ENCODE measurements around the gene MEGF11. TPM values are rescaled to one million over a fixed set of nuclear protein-coding genes. Genes with fewer than 3 reads are reported as not detected.

MEGF11 gene
- total RNA-seq, 1 experiment from 2014 or later = 0.09 TPM

GRCh38 chr15:65969865-65970816 is 283.4 kb downstream of the MEGF11 start:
- Mint-ChIP-seq H3K27me3 (ENCODE audit: unreplicated experiment) (peaks cover 18% of the 10 kb centered on the region), H3K36me3 (ENCODE audit: insufficient read depth, unreplicated experiment) (peaks cover 6% of the 10 kb centered on the region), H3K27ac (ENCODE audit: unreplicated experiment) (peak overlapping the region; percentile 91), H3K4me3 (ENCODE audit: low read depth, unreplicated experiment) (no peak overlapping the region), H3K4me1 (ENCODE audit: low read depth, unreplicated experiment) (peaks cover 27% of the 10 kb centered on the region), H3K9me3 (ENCODE audit: low read depth, unreplicated experiment) (peaks cover 4% of the 10 kb centered on the region)
- no TSS peak for BruUV-seq (replicated peaks)
- intact Hi-C loops (cut with micrococcal nuclease; ENCODE audit: unreplicated experiment) = no loop called here
- CTCF ChIA-PET = interaction anchor here (1.0 kb wide), 1 partner anchor 30 kb away, joined by 3 read pairs; no protein-coding TSS in a partner anchor
- no peak for DNase-seq
- TF ChIP-seq CTCF (IDR thresholded peaks at IDR 0.05; ENCODE audit: unreplicated experiment) = no peak

- H3K27me3 Mint-ChIP-seq (ENCODE audit: unreplicated experiment) = peaks cover 18% of the 10 kb centered on the region
- H3K36me3 Mint-ChIP-seq (ENCODE audit: insufficient read depth, unreplicated experiment) = peaks cover 6% of the 10 kb centered on the region
- DNase-seq = no peak
- intact Hi-C loops (cut with micrococcal nuclease; ENCODE audit: unreplicated experiment) = no loop called here
- no peak overlapping the region for H3K27ac Mint-ChIP-seq (ENCODE audit: unreplicated experiment)
- H3K4me1 Mint-ChIP-seq (ENCODE audit: low read depth, unreplicated experiment) = peaks cover 27% of the 10 kb centered on the region
- CTCF ChIA-PET = no interaction called here
- H3K4me3 Mint-ChIP-seq (ENCODE audit: low read depth, unreplicated experiment) = no peak overlapping the region
- BruUV-seq (replicated peaks) = no TSS peak
- H3K9me3 Mint-ChIP-seq (ENCODE audit: low read depth, unreplicated experiment) = peaks cover 4% of the 10 kb centered on the region
- TF ChIP-seq CTCF (IDR thresholded peaks at IDR 0.05; ENCODE audit: unreplicated experiment) = no peak
Measured at GRCh38 chr15:65968511-65968910, 285.0 kb downstream of the MEGF11 start.

- DNase-seq = no peak
- Mint-ChIP-seq H3K27ac (ENCODE audit: unreplicated experiment) (no peak overlapping the region), H3K9me3 (ENCODE audit: low read depth, unreplicated experiment) (no peaks in the 10 kb centered on the region), H3K36me3 (ENCODE audit: insufficient read depth, unreplicated experiment) (no peaks in the 10 kb centered on the region), H3K4me1 (ENCODE audit: low read depth, unreplicated experiment) (peaks cover 12% of the 10 kb centered on the region), H3K27me3 (ENCODE audit: unreplicated experiment) (peaks cover 18% of the 10 kb centered on the region), H3K4me3 (ENCODE audit: low read depth, unreplicated experiment) (no peak overlapping the region)
- TF ChIP-seq CTCF (IDR thresholded peaks at IDR 0.05; ENCODE audit: unreplicated experiment) = no peak
- intact Hi-C loops (cut with micrococcal nuclease; ENCODE audit: unreplicated experiment) = no loop called here
- no TSS peak for BruUV-seq (replicated peaks)
- CTCF ChIA-PET = no interaction called here
Measured at GRCh38 chr15:65964792-65965433, 288.6 kb downstream of the MEGF11 start.

- H3K4me3 Mint-ChIP-seq (ENCODE audit: low read depth, unreplicated experiment) = no peak overlapping the region
- no peaks in the 10 kb centered on the region for H3K36me3 Mint-ChIP-seq (ENCODE audit: insufficient read depth, unreplicated experiment)
- TF ChIP-seq CTCF (IDR thresholded peaks at IDR 0.05; ENCODE audit: unreplicated experiment) = no peak
- DNase-seq = no peak
- H3K4me1 Mint-ChIP-seq (ENCODE audit: low read depth, unreplicated experiment) = peaks cover 8% of the 10 kb centered on the region
- CTCF ChIA-PET = no interaction called here
- intact Hi-C loops (cut with micrococcal nuclease; ENCODE audit: unreplicated experiment) = loop anchor here (2.0 kb wide), 1 partner anchor 47 kb away; no protein-coding TSS in a partner anchor
- no TSS peak for BruUV-seq (replicated peaks)
- no peaks in the 10 kb centered on the region for H3K9me3 Mint-ChIP-seq (ENCODE audit: low read depth, unreplicated experiment)
- H3K27ac Mint-ChIP-seq (ENCODE audit: unreplicated experiment) = no peak overlapping the region
- peaks cover 18% of the 10 kb centered on the region for H3K27me3 Mint-ChIP-seq (ENCODE audit: unreplicated experiment)
Measured at GRCh38 chr15:65963911-65964482, 289.6 kb downstream of the MEGF11 start.
